Transverse colon (tissue), 4 donors: Measurements from ENCODE around the gene LCAT.

Experiments
- EP300 ChIP-seq: sonication (generic); formaldehyde crosslinking; IDR thresholded peaks from one replicate; pipeline ENCODE4 v1.6.1; 2017; ENCODE audit warnings: antibody characterized with exemption, low read depth
- POLR2A ChIP-seq: fragments of 450-650 bp; IDR thresholded peaks from one replicate; pipeline ENCODE4 v1.6.1; 2016; ENCODE audit warnings: antibody characterized with exemption, mild to moderate bottlenecking, moderate library complexity
- POLR2AphosphoS5 ChIP-seq, 3 donors: sonication (generic); formaldehyde crosslinking; IDR thresholded peaks; one replicate each; pipeline ENCODE4 v1.6.1; 2016; ENCODE audit warnings: antibody characterized with exemption in 3 of 3
- TF ChIP-seq, protein P1 (sequence below), 5 experiments: fragments of 200-600 bp in 3 of 5; fragments of 450-650 bp in 2 of 5; sonication (generic) in 3 of 5; IDR thresholded peaks; 1 replicate in 2 of 5; 2 replicates in 3 of 5; pipeline ENCODE4 v1.5.1; 2016 to 2017; ENCODE audit warnings: antibody characterized with exemption in 5 of 5, inconsistent platforms in 3 of 5, mild to moderate bottlenecking in 2 of 5, moderate library complexity in 1 of 5

DNA sequence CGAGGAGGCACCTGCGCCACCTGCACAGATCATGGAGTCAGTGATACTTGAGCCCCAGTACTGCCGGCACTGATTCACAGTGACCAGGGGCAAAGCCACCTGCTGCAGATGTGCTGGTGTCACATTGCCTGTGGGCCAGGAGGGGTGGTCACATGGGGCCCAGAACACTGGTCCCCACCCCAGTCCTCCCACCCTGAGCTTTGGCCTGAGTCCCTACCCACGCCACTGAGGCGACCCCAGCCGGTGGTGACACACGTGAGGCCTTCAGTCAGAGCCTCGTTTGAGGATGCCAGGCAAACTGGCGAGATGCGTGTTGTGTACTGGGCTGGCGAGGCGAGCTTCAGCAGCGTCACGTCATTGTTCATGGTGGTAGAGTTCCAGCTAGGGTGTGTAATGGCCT lies 13.7 kb downstream of the LCAT start:
- TF ChIP-seq POLR2A (no peak), POLR2AphosphoS5 (IDR thresholded peaks at IDR 0.05) (no peak), EP300 (no peak)
- TF ChIP-seq, protein P1, sequence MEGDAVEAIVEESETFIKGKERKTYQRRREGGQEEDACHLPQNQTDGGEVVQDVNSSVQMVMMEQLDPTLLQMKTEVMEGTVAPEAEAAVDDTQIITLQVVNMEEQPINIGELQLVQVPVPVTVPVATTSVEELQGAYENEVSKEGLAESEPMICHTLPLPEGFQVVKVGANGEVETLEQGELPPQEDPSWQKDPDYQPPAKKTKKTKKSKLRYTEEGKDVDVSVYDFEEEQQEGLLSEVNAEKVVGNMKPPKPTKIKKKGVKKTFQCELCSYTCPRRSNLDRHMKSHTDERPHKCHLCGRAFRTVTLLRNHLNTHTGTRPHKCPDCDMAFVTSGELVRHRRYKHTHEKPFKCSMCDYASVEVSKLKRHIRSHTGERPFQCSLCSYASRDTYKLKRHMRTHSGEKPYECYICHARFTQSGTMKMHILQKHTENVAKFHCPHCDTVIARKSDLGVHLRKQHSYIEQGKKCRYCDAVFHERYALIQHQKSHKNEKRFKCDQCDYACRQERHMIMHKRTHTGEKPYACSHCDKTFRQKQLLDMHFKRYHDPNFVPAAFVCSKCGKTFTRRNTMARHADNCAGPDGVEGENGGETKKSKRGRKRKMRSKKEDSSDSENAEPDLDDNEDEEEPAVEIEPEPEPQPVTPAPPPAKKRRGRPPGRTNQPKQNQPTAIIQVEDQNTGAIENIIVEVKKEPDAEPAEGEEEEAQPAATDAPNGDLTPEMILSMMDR (IDR thresholded peaks at IDR 0.05): no peak
